ENCODE measurements around the gene ZC3H10. TPM values are rescaled to one million over a fixed set of nuclear protein-coding genes. Genes with fewer than 3 reads are reported as not detected.

The ZC3H10 gene
- total RNA-seq, 1 experiment from 2014 or later = 8.7 TPM

DNA sequence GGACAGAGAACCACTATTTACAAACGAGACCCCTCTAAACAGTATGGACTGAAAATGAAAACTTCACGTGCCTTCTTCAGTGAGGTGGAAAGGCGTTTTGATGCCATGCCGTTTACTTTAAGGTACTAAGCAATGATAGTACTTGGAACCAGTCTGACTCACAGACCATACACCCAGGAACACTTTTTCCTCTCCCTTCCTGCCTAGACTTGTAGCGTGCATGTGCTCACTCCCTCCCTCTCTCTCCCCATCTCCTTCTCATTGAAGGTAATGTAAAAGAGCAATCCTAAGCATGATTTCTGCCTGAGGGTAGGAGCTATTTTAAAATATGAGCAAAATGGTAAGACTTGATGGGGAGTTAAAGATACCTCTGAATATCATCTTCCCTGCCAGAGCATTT, 7.5 kb upstream of the ZC3H10 start:
- Histone ChIP-seq H4K20me1 (ENCODE audit: insufficient read depth) (peaks cover 7% of the 10 kb centered on the region; the same call in 1 of the 2 replicates), H3K36me3 (ENCODE audit: control insufficient read depth in 1 of 2, insufficient read depth in 2 of 2, low read length in 2 of 2) (peaks cover 46 to 75% of the 10 kb centered on the region in 2 experiments), H3K27ac (ENCODE audit: low read depth, low read length) (no peak overlapping the region), H3K9me3 (ENCODE audit: control insufficient read depth in 1 of 2, insufficient read depth in 1 of 2, low read depth in 1 of 2, low read length in 2 of 2) (no peaks in the 10 kb centered on the region), H3K27me3 (ENCODE audit: insufficient read depth, low read length) (no peaks in the 10 kb centered on the region), H3K4me1 (ENCODE audit: control insufficient read depth in 1 of 2, insufficient read depth in 2 of 2, low read length in 2 of 2) (peaks cover 13 to 24% of the 10 kb centered on the region in 2 experiments), H2AFZ (ENCODE audit: low read depth, low read length, poor library complexity, severe bottlenecking) (no peak overlapping the region), H3K4me2 (ENCODE audit: low read length) (no peak overlapping the region), H3K79me2 (ENCODE audit: insufficient read depth, low read length) (peaks cover 51% of the 10 kb centered on the region), H3K4me3 (replicated peaks in 1 of 2; ENCODE audit: low read depth in 1 of 2, low read length in 2 of 2) (no peak overlapping the region), H3K9ac (ENCODE audit: low read length) (no peak overlapping the region), H3K9me2 (ENCODE audit: insufficient read depth) (no peaks in the 10 kb centered on the region)
- CTCF ChIA-PET = no interaction called here
- TF ChIP-seq, protein P1, sequence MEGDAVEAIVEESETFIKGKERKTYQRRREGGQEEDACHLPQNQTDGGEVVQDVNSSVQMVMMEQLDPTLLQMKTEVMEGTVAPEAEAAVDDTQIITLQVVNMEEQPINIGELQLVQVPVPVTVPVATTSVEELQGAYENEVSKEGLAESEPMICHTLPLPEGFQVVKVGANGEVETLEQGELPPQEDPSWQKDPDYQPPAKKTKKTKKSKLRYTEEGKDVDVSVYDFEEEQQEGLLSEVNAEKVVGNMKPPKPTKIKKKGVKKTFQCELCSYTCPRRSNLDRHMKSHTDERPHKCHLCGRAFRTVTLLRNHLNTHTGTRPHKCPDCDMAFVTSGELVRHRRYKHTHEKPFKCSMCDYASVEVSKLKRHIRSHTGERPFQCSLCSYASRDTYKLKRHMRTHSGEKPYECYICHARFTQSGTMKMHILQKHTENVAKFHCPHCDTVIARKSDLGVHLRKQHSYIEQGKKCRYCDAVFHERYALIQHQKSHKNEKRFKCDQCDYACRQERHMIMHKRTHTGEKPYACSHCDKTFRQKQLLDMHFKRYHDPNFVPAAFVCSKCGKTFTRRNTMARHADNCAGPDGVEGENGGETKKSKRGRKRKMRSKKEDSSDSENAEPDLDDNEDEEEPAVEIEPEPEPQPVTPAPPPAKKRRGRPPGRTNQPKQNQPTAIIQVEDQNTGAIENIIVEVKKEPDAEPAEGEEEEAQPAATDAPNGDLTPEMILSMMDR (IDR thresholded peaks at IDR 0.05 in 2 of 3, conservative IDR thresholded peaks at IDR 0.05 in 1 of 3; ENCODE audit: borderline replicate concordance in 1 of 3, insufficient read depth in 1 of 3, low read depth in 2 of 3, low read length in 2 of 3) = no peak
- TF ChIP-seq EGR1 (IDR thresholded peaks at IDR 0.05; ENCODE audit: low read depth) = no peak
- no peak for TF ChIP-seq JUND (IDR thresholded peaks at IDR 0.05)
- TF ChIP-seq FOSL1 (IDR thresholded peaks at IDR 0.05; ENCODE audit: low read depth) = no peak
- TF ChIP-seq, protein P2, sequence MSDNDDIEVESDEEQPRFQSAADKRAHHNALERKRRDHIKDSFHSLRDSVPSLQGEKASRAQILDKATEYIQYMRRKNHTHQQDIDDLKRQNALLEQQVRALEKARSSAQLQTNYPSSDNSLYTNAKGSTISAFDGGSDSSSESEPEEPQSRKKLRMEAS (IDR thresholded peaks at IDR 0.05) = no peak
- TF ChIP-seq POLR2A (IDR thresholded peaks at IDR 0.05; ENCODE audit: borderline replicate concordance, extremely low read depth, insufficient read depth, insufficient read length) = no peak
- TF ChIP-seq ELF1 (IDR thresholded peaks at IDR 0.05; ENCODE audit: borderline replicate concordance, low read depth) = no peak
- TF ChIP-seq, protein P3, sequence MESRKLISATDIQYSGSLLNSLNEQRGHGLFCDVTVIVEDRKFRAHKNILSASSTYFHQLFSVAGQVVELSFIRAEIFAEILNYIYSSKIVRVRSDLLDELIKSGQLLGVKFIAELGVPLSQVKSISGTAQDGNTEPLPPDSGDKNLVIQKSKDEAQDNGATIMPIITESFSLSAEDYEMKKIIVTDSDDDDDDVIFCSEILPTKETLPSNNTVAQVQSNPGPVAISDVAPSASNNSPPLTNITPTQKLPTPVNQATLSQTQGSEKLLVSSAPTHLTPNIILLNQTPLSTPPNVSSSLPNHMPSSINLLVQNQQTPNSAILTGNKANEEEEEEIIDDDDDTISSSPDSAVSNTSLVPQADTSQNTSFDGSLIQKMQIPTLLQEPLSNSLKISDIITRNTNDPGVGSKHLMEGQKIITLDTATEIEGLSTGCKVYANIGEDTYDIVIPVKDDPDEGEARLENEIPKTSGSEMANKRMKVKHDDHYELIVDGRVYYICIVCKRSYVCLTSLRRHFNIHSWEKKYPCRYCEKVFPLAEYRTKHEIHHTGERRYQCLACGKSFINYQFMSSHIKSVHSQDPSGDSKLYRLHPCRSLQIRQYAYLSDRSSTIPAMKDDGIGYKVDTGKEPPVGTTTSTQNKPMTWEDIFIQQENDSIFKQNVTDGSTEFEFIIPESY (IDR thresholded peaks at IDR 0.05; ENCODE audit: extremely low read depth, insufficient replicate concordance, low read length) = no peak
- TF ChIP-seq POLR2AphosphoS5 (IDR thresholded peaks at IDR 0.05; ENCODE audit: low read depth, low read length) = no peak
- TF ChIP-seq, protein P4, sequence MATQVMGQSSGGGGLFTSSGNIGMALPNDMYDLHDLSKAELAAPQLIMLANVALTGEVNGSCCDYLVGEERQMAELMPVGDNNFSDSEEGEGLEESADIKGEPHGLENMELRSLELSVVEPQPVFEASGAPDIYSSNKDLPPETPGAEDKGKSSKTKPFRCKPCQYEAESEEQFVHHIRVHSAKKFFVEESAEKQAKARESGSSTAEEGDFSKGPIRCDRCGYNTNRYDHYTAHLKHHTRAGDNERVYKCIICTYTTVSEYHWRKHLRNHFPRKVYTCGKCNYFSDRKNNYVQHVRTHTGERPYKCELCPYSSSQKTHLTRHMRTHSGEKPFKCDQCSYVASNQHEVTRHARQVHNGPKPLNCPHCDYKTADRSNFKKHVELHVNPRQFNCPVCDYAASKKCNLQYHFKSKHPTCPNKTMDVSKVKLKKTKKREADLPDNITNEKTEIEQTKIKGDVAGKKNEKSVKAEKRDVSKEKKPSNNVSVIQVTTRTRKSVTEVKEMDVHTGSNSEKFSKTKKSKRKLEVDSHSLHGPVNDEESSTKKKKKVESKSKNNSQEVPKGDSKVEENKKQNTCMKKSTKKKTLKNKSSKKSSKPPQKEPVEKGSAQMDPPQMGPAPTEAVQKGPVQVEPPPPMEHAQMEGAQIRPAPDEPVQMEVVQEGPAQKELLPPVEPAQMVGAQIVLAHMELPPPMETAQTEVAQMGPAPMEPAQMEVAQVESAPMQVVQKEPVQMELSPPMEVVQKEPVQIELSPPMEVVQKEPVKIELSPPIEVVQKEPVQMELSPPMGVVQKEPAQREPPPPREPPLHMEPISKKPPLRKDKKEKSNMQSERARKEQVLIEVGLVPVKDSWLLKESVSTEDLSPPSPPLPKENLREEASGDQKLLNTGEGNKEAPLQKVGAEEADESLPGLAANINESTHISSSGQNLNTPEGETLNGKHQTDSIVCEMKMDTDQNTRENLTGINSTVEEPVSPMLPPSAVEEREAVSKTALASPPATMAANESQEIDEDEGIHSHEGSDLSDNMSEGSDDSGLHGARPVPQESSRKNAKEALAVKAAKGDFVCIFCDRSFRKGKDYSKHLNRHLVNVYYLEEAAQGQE (IDR thresholded peaks at IDR 0.05; ENCODE audit: low read depth) = no peak
- DNase-seq (ENCODE audit: low read depth, low spot score) = no peak
- RAD21 ChIA-PET (ENCODE audit: low non-redundant PET in 1 of 2, low total read pairs in 2 of 2, uncharacterized antibody in 2 of 2, unreplicated experiment in 2 of 2) = no interaction called here
- no TSS peak for BruUV-seq (replicated peaks)
- ATAC-seq = no peak
- intact Hi-C loops (cut with micrococcal nuclease) = loop anchor here (10.0 kb wide), 1 partner anchor 376 kb away; no protein-coding TSS in a partner anchor
- POLR2A ChIA-PET = interaction anchor here (0.6 kb wide), 1 partner anchor 119 kb away, joined by 3 read pairs; no protein-coding TSS in a partner anchor
